ENCODE results near the gene TOX2.

Gene TOX2, protein sequence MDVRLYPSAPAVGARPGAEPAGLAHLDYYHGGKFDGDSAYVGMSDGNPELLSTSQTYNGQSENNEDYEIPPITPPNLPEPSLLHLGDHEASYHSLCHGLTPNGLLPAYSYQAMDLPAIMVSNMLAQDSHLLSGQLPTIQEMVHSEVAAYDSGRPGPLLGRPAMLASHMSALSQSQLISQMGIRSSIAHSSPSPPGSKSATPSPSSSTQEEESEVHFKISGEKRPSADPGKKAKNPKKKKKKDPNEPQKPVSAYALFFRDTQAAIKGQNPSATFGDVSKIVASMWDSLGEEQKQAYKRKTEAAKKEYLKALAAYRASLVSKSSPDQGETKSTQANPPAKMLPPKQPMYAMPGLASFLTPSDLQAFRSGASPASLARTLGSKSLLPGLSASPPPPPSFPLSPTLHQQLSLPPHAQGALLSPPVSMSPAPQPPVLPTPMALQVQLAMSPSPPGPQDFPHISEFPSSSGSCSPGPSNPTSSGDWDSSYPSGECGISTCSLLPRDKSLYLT

DNA sequence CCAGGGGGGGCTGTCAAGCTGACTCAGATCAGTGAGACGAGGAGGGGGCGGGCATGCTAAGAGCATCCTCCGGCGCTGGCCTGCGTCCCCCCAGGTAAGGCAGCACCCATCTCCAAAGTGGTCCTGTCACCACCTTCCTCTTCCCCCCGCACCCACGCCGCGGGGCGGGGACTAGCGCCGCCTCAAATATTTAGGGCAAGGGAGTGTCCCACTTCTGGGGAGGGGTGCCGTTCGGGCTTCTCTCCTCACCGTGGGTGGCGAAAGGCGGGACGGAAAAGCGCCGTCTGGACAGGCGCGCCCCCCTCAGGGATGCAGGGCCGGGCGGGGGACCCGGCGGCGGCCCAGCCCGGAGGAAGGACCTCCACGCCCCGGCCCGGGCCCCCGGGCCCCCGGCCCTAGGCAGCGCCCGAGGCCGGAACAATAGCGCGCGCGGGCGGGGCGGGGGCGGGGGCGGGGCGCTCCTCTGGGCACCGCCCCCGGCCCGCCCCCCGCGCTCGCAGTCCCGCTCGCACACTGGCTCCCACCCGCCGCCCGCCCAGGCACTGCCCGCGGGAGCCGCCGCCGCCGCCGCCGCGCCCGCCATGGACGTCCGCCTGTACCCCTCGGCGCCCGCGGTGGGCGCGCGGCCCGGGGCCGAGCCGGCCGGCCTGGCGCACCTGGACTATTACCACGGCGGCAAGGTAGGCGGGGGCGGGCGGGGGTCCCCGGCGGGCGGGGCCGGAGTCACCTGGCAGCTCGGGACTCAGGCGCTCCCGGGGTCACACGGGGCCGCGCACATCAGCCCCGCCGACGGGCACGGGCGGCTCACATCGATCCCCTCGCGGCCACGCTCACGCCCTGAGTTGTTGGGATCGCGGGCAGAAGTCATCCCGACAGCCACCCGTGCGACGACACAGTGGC lies at the start of gene TOX2:
TOX2 (plus strand) TSS at position 542 of the 900 bp plus-strand sequence; CDS start at position 582, 40 bp downstream.
- DNase-seq: peak in 1 of 14 donors; percentile 9

DNA sequence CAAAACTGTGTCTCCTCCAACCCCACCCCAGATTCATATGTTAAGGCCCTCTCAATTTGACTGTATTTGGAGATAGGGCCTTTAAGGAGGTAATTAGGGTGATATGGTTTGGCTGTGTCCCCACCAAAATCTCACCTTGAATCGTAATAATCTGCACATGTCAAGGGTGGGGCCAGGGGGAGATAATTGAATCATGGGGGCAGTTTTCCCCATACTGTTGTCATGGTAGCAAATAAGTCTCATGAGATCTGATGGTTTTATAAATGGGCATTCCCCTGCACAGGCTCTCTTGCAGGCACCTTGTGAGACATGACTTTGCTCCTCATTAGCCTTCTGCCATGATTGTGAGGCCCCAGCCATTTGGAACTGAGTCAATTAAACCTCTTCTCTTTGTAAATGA lies 46.6 kb upstream of the TOX2 start:
- no peak for DNase-seq

DNA sequence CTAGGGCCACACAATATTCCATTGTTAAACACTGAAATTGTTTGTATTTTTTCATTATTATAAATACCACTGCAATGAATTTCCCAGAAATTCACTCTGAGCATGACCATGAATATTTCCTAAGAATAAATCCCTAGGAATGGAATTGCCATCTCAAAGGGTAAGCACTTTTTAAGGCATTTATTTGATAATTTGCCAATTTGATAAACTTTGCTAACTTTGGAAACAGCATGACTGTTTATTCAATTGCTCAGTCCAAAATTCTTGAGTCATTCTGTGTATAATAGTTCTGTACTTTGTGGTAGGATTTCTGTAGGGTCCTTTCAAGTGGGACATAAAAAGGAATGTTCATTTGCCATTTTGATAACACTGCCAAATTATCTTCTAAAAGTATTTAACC lies 44.2 kb upstream of the TOX2 start:
- DNase-seq: no peak

DNA sequence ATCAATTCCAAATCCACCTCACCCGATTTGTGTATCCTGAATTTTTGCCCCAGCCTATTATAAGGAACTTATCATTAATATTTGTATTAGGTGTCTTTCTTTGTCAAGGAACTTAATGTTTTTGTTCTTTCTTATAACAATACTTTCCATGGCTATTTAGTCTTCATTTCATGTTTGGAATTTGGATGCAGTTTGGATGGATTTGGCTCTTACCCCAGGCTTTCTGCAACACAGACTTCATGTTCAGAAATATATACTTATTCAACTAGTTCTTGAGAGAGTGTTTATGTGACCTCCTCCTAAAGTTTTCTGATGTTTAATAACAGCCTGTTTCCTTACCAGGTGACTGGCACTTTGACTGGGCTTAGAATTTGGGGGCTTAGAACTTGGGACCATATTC lies 35.9 kb upstream of the TOX2 start:
- DNase-seq: no peak

DNA sequence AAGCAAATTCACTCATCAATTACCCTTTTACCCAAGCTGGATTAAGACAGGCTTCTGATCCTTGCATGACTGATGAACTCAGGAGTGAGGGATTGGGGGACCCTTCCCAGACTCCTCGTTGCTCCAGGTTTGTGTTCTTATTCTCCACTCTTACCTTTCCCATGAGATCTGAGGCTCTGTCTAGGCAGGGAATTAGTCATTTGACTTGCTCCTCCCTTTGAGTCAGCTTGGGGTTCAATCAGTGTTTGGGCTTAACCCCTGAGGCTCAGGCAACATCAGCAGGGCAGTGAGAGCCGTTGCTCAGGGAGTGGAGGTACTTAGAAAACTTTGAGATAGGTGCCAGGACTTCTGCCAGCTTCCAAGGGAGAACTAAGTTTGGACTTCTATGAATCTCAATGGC lies 20.7 kb upstream of the TOX2 start:
- DNase-seq: no peak

DNA sequence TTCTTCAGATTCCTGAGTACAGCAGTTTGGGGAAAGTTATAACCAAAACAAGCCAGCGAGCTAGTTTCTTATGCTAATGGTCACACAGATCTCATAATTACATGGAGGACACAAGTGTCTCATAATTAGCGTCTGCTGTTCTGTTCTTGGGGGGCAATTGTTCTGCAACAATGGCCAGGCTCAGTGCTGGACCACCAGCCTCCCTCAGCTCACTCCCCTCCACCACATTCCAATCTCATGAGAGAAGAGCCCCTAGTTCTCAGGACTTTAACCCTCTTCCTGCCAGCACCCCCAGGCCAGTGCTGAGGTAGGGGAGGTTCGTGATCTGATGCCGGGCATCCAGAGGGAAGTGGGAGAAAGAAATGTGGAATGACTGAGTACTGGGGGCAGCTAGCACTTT lies 20.2 kb upstream of the TOX2 start:
- no peak for DNase-seq

DNA sequence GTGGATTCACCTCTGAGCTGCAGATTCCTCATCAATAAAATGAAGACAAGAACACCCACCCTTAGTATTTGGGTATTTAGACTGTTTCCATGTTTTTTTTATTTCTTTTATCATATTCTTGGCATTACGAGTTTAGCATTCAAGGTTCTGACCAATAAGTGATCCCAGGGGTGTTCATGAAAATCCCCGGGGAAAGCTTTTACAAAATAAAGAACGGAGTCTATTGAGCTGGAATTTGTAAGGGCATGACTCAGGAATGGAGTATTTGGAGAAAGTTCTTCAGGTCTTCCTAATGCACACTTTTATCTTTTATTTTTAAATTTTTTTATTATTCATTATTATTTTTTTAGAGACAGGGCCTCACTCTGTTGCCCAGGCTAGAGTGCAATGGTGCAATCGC lies 19.4 kb upstream of the TOX2 start:
- DNase-seq: no peak

DNA sequence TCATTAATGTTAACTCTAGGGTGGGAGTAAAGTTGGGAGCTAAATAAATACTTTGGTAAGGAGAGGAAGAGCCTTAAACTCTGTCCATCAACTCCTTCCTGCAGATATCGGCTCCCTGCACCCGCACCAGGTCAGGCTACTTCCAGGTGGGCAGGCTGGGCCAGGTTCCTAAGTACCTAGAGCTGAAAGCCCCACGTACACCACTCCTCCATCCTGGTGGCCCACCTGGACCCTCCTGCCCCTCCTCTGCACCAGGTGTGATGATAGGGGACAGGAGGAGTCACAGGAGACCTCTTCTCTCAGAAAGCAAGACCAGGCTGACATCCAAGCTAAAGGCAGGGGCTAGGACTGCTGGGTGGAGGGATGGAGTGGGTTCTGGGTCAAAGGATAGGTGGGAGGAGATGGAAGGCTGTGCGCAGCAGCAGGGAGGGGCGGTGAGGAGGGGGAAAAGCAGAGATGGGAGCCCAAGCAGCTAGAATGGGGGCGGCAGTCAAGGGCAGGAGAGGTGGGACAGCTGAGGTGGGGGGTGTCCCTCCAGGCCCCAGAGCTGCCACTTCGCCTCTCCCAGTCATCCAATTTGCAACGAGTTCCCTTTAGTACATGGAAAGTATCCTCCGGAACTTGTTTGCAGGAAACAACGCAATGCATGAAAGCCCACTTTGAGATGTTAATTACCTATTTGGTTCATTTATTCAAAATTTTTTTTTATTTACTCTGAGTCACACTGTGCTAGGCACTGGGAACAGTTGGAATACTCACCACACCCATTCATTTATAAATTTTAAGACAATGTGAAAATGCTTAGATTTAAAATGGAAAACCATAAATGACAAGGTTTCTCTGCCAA lies 15.2 kb upstream of the TOX2 start:
- DNase-seq: no peak

DNA sequence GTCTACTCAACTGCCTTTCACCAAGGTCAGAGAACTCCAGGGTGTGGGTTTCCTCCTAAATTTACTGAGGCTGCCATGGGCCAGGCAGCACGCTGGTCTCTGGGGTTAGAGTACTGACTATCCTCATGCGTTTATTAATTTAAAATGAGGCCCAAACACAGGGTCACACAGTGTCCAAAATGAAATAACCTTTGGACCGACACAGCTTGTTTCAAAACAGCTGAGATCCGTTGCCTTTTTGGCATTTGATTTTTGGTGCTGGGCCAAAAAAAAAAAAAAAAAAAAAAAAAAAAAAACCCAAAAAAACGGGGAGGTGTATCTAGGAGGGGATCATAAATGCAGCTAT lies 14.6 kb upstream of the TOX2 start:
- DNase-seq: no peak

DNA sequence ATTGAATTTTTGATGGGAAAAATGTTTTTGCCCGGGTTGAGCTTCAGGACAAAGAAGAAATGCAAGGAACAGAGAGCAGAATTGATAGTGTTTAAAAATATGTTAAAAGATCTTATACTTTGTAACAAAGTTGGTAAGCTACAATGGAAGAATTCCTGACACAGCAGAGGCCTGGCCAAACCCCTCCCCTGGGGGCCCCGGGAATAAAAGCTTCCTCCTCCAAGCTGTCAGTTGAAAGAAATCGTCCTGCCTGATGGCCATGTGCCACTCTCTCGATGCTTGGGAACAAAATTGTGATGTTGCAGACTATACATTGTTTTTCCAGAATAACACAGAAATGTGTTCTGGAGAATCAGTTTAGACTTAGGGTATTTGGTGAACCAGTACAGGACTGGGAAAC lies 14.2 kb upstream of the TOX2 start:
- DNase-seq: no peak

DNA sequence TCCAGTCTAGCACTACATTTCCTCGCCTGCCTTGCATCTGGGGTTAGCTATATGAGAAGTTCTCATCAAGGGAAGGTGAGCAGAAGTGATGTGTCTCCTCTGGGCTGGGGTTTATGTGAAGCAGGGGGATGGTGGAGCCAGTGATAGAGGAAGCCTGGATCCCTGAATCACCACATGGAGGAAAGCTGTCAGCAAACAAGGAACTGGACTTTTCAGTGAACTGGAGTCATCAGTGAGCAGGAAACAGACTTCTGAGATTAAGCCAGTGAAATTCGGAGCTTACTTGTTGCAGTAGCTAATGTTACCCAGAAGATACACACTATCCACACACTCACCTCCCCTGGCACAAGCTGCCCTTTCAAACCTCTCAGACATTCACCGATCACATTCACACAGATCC lies 13.4 kb upstream of the TOX2 start:
- no peak for DNase-seq

DNA sequence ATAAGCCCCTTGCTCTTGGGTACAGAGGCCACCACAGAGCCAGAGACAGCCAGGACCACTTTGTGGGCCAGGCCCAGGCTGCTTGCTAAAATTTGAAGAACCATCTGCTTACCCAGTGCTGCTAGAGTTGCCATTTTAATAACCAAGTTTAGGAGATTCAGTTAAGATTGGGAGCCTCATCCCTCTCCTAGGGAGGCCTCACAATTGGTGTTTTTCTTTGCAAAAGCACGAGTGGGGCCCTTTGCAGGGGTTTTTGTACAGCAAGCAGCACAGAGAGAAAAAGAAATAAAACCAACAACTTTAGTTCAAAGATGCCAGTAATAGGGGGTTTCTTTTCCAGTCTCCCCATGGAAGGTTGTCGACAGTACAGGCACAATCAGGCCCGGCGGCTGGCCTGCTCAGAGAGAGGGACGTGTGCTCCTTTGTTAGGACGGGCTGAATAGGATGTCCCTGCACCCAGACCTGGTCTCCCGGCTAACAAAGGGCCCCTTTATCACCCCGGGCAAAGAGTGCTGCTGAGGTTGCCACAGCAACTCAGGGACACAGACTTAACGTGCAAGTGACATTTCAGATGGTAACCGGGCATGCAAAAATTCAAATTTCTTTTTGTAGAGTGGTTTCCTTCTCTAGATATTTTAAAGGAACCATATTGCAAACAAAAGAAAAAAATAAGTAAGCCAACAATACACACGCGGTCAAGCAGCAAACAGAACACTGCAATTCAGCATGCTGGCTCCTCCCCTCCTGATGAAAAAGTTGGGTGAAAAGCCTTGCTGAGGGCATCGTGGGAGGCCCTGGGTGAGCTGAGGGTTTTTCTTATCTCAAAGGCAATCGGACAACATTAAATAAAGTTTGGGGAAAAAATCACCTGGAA lies 10.5 kb upstream of the TOX2 start:
- peak in 7 of 14 donors; percentile 5 to 55 (median 22) for DNase-seq

DNA sequence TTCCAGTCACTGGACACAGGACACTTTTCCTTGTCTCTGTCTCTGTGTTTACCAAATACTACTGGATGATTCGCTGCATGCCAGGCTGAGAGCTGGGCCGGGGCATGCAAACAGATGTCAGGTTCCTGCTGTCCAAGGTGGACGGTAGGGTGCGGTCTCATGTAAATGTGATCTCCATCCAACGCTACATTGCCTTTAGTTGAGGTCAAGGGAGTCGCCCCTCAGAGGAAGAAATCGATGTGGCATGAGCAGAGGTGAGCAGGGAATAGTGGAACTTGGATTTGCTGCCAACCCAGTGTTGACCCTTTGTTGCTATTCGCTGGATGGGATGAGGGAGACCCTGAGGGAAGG lies 9.8 kb upstream of the TOX2 start:
- no peak for DNase-seq

DNA sequence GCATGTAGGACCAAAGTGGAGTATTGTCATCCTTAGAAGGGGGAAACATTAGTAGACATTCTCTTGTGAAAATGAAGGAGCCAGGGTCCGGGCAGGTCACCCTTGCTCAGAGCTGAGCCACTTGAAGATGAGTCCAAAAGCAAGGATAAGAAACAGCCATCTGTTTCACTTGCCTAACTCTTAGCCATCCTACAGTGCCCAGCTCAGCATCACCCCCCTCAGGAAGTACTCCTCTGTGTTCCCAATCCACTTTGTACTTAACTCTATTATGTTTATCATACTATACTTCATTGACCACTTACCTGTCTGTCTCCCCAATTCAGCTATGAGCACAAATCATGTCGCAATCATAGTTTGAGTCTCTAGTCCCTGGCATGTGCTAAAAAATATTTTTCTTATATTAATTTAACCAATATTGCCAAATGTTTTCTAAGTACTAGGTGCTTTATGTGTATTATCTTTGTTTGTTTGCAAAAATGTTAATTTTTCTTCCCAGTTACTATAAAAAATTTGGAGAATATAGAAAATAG lies 8.1 kb upstream of the TOX2 start:
- DNase-seq: no peak

DNA sequence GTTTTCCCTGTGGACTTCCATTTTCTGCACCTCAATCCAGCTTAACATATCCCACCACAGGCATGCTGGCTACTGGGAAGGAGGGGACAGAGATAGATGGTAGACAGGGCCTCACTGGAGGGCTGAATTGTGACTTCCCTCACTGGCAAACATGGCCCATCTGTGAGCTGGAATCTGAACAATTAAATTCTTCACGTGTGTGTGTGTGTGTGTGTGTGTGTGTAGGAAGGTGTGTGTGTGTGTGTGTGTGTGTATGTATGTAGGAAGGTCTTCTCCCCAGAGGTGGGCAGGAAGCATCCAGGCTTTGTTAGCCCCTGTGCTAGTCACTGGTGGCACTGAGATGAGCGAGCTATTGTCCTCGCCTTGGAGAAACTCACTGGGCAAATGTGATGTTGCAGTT lies 5.4 kb upstream of the TOX2 start:
- DNase-seq: no peak

DNA sequence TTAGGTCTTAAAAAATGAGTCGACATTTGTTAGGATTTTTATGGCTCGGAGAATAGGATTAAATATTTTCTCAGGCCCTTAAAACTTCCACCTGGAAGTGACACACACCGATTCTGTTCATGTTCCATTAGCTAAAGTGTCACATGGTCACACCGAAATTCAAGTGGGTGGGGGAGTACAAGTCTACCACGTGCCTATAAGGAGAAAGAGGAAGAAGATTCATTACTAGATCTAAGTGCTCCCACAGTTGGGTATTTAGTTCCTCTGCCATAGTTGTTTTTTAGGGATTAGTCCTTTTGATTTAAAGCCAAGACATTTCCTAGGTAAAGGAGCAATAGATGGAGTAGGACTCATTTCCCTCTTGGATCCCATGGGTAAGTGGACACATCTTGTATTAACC lies 4.9 kb upstream of the TOX2 start:
- no peak for DNase-seq

DNA sequence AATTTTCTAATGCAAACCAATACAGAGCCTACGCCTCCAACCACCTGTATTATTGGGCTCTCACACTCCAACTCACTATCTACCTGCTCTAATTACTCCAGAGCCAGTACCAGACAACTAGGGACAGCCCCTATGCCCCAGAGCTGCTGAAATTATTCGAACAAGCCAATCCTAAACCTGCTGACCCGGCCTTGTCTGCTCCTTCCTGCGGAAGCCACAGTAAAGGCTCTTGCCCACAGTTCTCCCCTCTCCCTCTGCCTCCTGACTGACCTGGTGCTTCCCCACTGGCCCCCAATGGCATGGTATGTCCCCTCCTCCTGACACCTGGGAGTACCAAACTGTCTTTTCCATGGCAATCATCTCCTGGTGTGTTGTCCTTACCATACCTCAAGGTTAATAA lies 4.1 kb upstream of the TOX2 start:
- no peak for DNase-seq

DNA sequence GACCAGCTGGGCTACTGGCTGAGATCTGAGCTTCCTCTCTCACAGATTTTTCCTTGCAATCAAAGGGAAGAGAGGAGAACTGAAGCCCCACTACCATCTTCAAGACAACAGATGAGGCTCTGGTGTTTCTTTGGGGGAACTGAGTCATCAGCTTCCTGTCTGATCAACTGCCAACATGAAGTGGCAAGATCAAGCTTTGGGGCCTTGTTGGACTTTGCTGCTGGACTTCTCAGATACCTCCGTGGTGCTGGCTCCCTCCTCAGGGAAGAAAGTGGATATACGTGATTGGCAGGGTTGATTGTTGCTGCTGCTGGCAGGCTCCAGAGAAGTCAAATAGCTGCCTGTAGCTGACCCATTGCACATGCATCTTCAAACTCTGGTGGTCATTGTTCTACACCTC lies 3.6 kb upstream of the TOX2 start:
- no peak for DNase-seq

DNA sequence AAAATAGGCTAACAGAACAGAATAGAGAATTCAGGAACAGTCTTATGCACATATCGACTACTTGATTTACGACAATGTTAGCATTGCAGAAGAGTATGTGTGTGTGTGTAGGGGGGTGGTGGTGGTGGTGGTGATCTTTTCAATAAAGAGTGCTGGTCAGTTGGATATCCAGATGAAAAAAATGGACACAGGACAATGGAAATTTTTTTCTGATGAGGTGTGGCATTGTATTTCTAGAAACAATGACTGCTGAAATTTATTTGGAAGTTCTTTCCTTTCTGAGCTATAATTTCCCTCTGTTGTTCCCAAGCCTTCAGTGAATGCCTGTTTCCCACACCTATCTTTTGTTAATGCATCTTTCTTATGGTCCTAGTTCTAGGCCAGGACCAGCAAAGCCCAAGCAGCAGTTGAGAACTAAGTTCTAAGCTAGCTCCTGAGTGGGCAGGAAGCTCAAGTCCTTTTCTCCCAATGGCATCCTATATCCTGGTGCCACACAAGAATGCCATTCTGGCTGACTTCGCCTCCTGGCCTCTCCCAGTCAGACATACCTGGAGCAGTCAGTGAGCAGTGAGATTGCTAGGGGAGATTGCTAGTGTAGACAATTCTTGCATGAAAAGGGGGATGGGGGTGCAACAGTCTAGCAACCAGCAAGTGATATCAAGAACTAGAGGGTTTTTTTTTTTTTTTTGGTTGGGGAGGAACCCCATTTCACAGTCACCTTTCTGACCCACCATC lies 1.2 kb upstream of the TOX2 start:
- DNase-seq: no peak

DNA sequence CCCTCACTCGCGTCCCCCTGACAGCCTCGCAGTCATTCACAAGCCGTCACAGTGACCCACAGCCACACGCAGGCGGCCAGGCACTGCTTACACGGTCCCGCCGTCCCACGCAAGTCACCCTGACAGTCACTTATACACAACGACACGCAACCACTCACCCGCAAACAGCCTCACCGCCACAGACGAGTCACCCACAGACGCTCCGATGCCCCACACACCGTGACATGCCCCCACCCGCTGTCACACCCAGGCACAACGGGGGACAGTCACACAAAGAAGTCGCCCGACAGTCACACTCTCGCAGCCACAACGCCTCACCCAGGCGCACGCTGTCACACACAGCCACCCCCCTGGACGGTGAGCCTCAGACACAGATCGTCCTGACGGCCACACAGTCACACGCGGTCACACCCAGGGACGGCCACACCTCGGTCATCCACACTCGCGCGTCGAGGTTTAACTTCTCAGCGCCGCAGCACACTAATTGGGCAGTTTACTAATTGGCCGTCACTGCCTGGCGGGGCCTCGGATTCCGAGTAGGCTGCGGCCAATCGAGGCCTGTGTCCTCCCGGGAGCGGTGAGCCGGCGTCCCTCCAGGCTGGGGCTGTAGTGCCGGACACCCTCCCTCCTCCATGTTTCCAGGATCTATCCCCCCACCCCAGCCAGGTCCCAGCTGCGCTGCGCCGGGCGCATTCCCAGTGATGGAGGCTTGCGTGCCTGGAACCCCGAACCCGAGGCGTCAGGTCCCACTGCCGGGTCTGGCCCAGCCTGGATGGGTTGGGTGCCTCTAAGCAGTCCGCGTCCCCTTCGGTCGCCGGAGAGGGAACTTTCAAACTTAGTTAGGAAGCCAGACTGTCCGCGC lies 790 bp downstream of the TOX2 start:
- peak in 1 of 14 donors; percentile 40 for DNase-seq
